Progenitor cell of endocrine pancreas (in vitro differentiated cells): ENCODE results near the gene NCKAP5. TPM values are rescaled to one million over a fixed set of nuclear protein-coding genes. Genes with fewer than 3 reads are reported as not detected.

Source experiments
- DNase-seq: peaks from one replicate; pipeline ENCODE4 v3.0.0; 2021; ENCODE audit warnings: low spot score; ENCODE audit not compliant: unreplicated experiment
- H3K27ac Mint-ChIP-seq: 2 replicates; pipeline ENCODE4 v1.8.0; 2021; ENCODE audit warnings: mild to moderate bottlenecking, moderate library complexity, mixed read lengths
- H3K27me3 Mint-ChIP-seq: 2 replicates; pipeline ENCODE4 v1.8.0; 2021; ENCODE audit warnings: mixed read lengths
- H3K36me3 Mint-ChIP-seq: 2 replicates; pipeline ENCODE4 v1.8.0; 2022; ENCODE audit warnings: mixed read lengths; ENCODE audit not compliant: insufficient read depth
- H3K4me1 Mint-ChIP-seq: 2 replicates; pipeline ENCODE4 v1.8.0; 2021; ENCODE audit warnings: low read depth, mixed read lengths
- H3K4me3 Mint-ChIP-seq: 2 replicates; pipeline ENCODE4 v1.8.0; 2021; ENCODE audit warnings: low read depth, mild to moderate bottlenecking, moderate library complexity, mixed read lengths
- H3K9me3 Mint-ChIP-seq: 2 replicates; pipeline ENCODE4 v1.8.0; 2021; ENCODE audit warnings: low read depth, mixed read lengths
- CTCF ChIP-seq: fragments of 200-600 bp; sonication (generic); IDR thresholded peaks from one replicate; pipeline ENCODE4 v1.5.0; 2021; ENCODE audit warnings: antibody characterized with exemption, mild to moderate bottlenecking; ENCODE audit not compliant: unreplicated experiment
- total RNA-seq: library from RNA; stranded (reverse); gene quantifications from 2 replicates; pipeline ENCODE4 v1.2.1, GENCODE V29; 2021

NCKAP5 gene
- total RNA-seq, 1 donor from 2014 or later: 1.7 TPM

DNA sequence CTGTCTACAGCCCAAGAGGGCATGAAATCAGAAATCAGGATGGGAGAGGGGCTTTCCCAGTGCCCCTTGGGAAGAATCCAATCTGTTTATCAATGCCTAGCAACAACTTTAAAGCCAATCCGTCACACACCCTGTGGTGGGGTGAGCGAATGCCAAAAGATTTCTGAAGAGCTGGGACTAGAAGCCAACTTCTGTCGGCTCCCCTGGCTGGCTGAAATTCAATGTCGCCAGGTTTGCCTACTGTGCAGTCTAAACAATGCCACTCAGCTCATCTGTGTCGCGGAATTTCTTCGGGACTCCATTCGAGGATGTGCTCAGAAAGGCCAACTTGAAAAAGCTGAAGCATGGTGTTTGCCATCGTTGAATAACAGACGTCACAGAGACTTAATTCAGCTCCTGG is 31.5 kb upstream of the NCKAP5 start:
- Mint-ChIP-seq H3K27me3 (peaks cover 36% of the 10 kb centered on the region), H3K4me3 (no peak overlapping the region), H3K4me1 (no peaks in the 10 kb centered on the region), H3K9me3 (no peaks in the 10 kb centered on the region), H3K27ac (no peak overlapping the region), H3K36me3 (no peaks in the 10 kb centered on the region)
- DNase-seq: no peak
- TF ChIP-seq CTCF: no peak

DNA sequence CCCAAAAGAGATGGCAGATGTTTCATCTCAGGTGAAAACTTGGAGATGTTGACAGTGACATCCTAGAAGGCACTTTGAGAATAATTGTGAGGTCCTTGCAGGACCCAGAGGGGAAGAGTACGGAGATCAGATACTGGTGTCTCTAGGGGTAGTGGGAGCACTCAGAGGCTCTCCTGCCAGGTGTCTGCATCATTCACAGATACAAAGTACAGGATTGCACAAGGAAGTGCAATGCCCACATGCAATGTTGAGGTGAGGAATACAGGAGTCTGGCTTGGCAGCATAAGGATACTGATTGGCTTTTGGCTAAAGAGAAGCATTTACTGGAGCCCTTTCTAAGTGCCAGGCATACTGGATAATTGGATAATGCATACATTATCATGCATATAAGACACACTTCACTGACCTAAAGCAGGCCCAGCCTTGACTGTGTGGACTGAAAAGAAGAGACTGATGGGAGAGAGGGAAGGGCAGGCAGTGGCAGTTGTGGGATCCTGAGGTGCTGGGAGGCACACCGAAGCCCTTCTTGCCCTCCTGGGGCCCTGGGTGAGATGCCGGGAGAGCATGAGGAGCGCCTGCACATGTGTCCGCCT is 31.0 kb upstream of the NCKAP5 start:
- no peaks in the 10 kb centered on the region for H3K9me3 Mint-ChIP-seq
- no peak overlapping the region for H3K4me3 Mint-ChIP-seq
- H3K36me3 Mint-ChIP-seq: no peaks in the 10 kb centered on the region
- TF ChIP-seq CTCF: no peak
- H3K27me3 Mint-ChIP-seq: peaks cover 34% of the 10 kb centered on the region
- no peaks in the 10 kb centered on the region for H3K4me1 Mint-ChIP-seq
- H3K27ac Mint-ChIP-seq: no peak overlapping the region
- DNase-seq: no peak

- H3K4me3 Mint-ChIP-seq: no peak overlapping the region
- no peak for DNase-seq
- H3K9me3 Mint-ChIP-seq: no peaks in the 10 kb centered on the region
- no peaks in the 10 kb centered on the region for H3K36me3 Mint-ChIP-seq
- no peaks in the 10 kb centered on the region for H3K4me1 Mint-ChIP-seq
- H3K27me3 Mint-ChIP-seq: peaks cover 35% of the 10 kb centered on the region
- no peak for TF ChIP-seq CTCF
- H3K27ac Mint-ChIP-seq: no peak overlapping the region
These were observed 30.5 kb upstream of the NCKAP5 start for GRCh38 chr2:133598769-133599168.

DNA sequence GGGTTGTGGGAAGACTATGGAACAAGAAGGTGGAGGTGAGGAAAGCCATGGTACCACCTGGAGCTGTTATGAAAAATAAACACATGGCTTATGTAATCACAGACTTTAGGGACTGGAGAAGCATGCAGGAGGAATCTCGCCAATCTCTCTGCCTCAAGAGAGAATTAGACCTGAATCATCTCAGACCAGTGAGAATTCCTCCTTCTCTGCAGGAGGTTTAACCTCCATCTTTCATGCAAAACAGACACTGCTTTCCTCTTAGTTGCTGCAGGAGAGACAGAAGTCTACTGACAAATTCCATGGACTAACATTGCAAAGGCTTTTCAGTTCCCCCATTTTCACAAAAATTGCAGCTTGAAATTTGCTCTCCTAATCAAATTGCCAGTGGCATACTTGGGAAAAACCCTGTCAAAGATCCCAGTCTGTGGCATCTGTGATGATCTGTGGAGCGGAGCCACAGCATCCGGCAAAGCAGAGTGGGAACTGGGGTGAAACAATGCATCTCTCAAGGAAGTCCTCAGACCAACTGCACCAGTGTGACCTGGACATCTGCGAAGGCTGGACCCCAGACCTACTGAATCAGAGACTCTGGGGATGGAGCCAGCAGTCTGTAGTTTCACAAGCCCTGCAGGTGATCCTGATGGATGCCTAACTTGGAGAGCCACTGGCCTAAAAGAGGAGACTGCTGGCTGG is 28.6 kb upstream of the NCKAP5 start:
- Mint-ChIP-seq H3K36me3 (no peaks in the 10 kb centered on the region), H3K27me3 (peaks cover 22% of the 10 kb centered on the region), H3K4me3 (no peak overlapping the region), H3K9me3 (no peaks in the 10 kb centered on the region), H3K27ac (no peak overlapping the region), H3K4me1 (no peaks in the 10 kb centered on the region)
- no peak for DNase-seq
- no peak for TF ChIP-seq CTCF

GRCh38 chr2:133591164-133591563 is 22.9 kb upstream of the NCKAP5 start:
- H3K36me3 Mint-ChIP-seq: no peaks in the 10 kb centered on the region
- DNase-seq: no peak
- no peak for TF ChIP-seq CTCF
- peaks cover 2% of the 10 kb centered on the region for H3K4me1 Mint-ChIP-seq
- H3K4me3 Mint-ChIP-seq: no peak overlapping the region
- H3K9me3 Mint-ChIP-seq: no peaks in the 10 kb centered on the region
- H3K27me3 Mint-ChIP-seq: peaks cover 25% of the 10 kb centered on the region
- H3K27ac Mint-ChIP-seq: no peak overlapping the region
